HL-60 (cell line): ENCODE data around the gene ATOX1.

Experiments
- POLR2AphosphoS5 ChIP-seq: IDR thresholded peaks from 2 replicates; pipeline ENCODE4 v1.6.1; 2012; ENCODE audit warnings: low read depth
- TF ChIP-seq, protein P1 (sequence below): IDR thresholded peaks from one replicate; pipeline ENCODE4 v1.5.1; 2011; ENCODE audit warnings: low read length, control low read depth, inconsistent platforms; ENCODE audit not compliant: insufficient read depth
- TF ChIP-seq, protein P2 (sequence below): IDR thresholded peaks from 2 replicates; pipeline ENCODE4 v1.6.1; 2012; ENCODE audit warnings: low read depth; ENCODE audit not compliant: insufficient replicate concordance

DNA sequence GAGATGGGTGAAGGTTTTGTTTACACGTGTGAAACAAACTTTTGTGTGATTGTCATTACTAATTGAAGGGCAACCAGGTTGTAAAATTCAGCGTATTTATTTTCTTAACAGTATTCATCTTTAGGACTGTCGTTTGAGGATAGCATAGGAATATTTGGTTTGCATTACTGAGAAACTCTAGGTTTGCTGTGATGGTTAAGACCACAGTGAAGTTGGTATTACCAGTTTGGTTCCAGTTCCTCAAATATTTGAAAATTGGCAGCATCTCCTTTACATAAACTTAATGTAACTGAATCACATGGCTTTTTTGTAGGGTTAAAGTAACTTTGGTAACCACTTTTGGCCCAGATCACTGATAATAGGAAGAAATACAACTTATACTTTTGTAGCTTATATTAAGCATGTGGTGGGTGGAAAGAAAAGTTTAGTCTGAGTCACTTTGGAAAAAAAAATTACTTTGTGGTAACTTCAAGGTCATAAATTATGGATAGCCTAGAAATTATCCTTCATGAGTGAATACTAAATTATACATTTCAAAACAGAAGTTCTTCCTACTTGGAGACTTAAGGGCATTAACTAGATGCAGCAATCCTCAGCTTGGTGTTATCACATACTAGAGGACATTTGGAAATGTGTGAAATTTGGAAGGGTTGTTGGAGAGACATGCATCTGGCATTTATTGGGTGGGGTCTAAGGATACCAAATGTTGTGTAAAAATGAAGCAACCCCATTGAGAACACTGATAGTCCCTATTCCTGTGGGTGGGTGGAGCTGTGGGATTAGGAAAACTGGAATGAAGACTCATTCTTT lies 47.2 kb upstream of the ATOX1 start:
- TF ChIP-seq, protein P1, sequence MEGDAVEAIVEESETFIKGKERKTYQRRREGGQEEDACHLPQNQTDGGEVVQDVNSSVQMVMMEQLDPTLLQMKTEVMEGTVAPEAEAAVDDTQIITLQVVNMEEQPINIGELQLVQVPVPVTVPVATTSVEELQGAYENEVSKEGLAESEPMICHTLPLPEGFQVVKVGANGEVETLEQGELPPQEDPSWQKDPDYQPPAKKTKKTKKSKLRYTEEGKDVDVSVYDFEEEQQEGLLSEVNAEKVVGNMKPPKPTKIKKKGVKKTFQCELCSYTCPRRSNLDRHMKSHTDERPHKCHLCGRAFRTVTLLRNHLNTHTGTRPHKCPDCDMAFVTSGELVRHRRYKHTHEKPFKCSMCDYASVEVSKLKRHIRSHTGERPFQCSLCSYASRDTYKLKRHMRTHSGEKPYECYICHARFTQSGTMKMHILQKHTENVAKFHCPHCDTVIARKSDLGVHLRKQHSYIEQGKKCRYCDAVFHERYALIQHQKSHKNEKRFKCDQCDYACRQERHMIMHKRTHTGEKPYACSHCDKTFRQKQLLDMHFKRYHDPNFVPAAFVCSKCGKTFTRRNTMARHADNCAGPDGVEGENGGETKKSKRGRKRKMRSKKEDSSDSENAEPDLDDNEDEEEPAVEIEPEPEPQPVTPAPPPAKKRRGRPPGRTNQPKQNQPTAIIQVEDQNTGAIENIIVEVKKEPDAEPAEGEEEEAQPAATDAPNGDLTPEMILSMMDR, result no peak
- no peak for TF ChIP-seq POLR2AphosphoS5
- TF ChIP-seq, protein P2, sequence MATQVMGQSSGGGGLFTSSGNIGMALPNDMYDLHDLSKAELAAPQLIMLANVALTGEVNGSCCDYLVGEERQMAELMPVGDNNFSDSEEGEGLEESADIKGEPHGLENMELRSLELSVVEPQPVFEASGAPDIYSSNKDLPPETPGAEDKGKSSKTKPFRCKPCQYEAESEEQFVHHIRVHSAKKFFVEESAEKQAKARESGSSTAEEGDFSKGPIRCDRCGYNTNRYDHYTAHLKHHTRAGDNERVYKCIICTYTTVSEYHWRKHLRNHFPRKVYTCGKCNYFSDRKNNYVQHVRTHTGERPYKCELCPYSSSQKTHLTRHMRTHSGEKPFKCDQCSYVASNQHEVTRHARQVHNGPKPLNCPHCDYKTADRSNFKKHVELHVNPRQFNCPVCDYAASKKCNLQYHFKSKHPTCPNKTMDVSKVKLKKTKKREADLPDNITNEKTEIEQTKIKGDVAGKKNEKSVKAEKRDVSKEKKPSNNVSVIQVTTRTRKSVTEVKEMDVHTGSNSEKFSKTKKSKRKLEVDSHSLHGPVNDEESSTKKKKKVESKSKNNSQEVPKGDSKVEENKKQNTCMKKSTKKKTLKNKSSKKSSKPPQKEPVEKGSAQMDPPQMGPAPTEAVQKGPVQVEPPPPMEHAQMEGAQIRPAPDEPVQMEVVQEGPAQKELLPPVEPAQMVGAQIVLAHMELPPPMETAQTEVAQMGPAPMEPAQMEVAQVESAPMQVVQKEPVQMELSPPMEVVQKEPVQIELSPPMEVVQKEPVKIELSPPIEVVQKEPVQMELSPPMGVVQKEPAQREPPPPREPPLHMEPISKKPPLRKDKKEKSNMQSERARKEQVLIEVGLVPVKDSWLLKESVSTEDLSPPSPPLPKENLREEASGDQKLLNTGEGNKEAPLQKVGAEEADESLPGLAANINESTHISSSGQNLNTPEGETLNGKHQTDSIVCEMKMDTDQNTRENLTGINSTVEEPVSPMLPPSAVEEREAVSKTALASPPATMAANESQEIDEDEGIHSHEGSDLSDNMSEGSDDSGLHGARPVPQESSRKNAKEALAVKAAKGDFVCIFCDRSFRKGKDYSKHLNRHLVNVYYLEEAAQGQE, result no peak
